IPS-NIHi7 (cell line): ENCODE results near the gene SMAD4.
"Not testable (repeated sequence)": the region's sequence is repeated elsewhere in the genome, so short reads cannot be mapped to it uniquely, and the experiment has no call there.

Source experiments
- DNase-seq: peaks from one replicate; pipeline ENCODE4 v3.0.0; 2012; ENCODE audit warnings: mixed read lengths; ENCODE audit errors: extremely low spot score

The SMAD4 gene

GRCh38 chr18:51070545-51070944 is 40.5 kb downstream of the SMAD4 start:
- no peak for DNase-seq

- DNase-seq, result no peak
These were observed 42.7 kb downstream of the SMAD4 start for GRCh38 chr18:51072586-51073313.

GRCh38 chr18:51074605-51075004 is 44.6 kb downstream of the SMAD4 start:
- no peak for DNase-seq

GRCh38 chr18:51076503-51076902 is 46.5 kb downstream of the SMAD4 start:
- DNase-seq, result no peak

- DNase-seq, result no peak
These were observed 47.2 kb downstream of the SMAD4 start for GRCh38 chr18:51077217-51077616.

GRCh38 chr18:51078026-51078425 is 48.0 kb downstream of the SMAD4 start:
- no peak for DNase-seq

- DNase-seq, result no peak
These were observed 52.7 kb downstream of the SMAD4 start for GRCh38 chr18:51082571-51083267.

GRCh38 chr18:51083398-51083797 is 53.4 kb downstream of the SMAD4 start:
- no peak for DNase-seq

- no peak for DNase-seq
These were observed 58.4 kb downstream of the SMAD4 start for GRCh38 chr18:51088410-51088809.

- DNase-seq, result no peak
These were observed 59.7 kb downstream of the SMAD4 start for GRCh38 chr18:51089691-51090090.

GRCh38 chr18:51091270-51091669 is 61.3 kb downstream of the SMAD4 start:
- DNase-seq, result no peak

- no peak for DNase-seq
These were observed 62.1 kb downstream of the SMAD4 start for GRCh38 chr18:51092117-51092516.

- DNase-seq, result not testable (repeated sequence)
These were observed 63.0 kb downstream of the SMAD4 start for GRCh38 chr18:51092967-51093366.

- DNase-seq, result no peak
These were observed 67.2 kb downstream of the SMAD4 start for GRCh38 chr18:51097021-51097822.

- DNase-seq, result no peak
These were observed 68.1 kb downstream of the SMAD4 start for GRCh38 chr18:51098082-51098481.

- no peak for DNase-seq
These were observed 68.5 kb downstream of the SMAD4 start for GRCh38 chr18:51098513-51098912.

- DNase-seq, result no peak
These were observed 70.5 kb downstream of the SMAD4 start for GRCh38 chr18:51100385-51101120.

- no peak for DNase-seq
These were observed 77.1 kb downstream of the SMAD4 start for GRCh38 chr18:51107082-51107481.

- DNase-seq, result no peak
These were observed 77.7 kb downstream of the SMAD4 start for GRCh38 chr18:51107598-51108305.

GRCh38 chr18:51108330-51108729 is 78.3 kb downstream of the SMAD4 start:
- DNase-seq, result no peak
